Transverse colon (tissue), 4 donors: ENCODE measurements around the gene BEST3.

ENCODE experiments used
- CTCF ChIP-seq, 5 experiments: fragments of 200-600 bp in 3 of 5; fragments of 450-650 bp in 2 of 5; sonication (generic) in 3 of 5; IDR thresholded peaks; 1 replicate in 2 of 5; 2 replicates in 3 of 5; pipeline ENCODE4 v1.5.1; 2016 to 2017; ENCODE audit warnings: antibody characterized with exemption in 5 of 5, inconsistent platforms in 3 of 5, mild to moderate bottlenecking in 2 of 5, moderate library complexity in 1 of 5
- EP300 ChIP-seq: sonication (generic); formaldehyde crosslinking; IDR thresholded peaks from one replicate; pipeline ENCODE4 v1.6.1; 2017; ENCODE audit warnings: antibody characterized with exemption, low read depth
- POLR2A ChIP-seq: fragments of 450-650 bp; IDR thresholded peaks from one replicate; pipeline ENCODE4 v1.6.1; 2016; ENCODE audit warnings: antibody characterized with exemption, mild to moderate bottlenecking, moderate library complexity
- POLR2AphosphoS5 ChIP-seq, 3 donors: sonication (generic); formaldehyde crosslinking; IDR thresholded peaks; one replicate each; pipeline ENCODE4 v1.6.1; 2016; ENCODE audit warnings: antibody characterized with exemption in 3 of 3

- TF ChIP-seq EP300 (no peak), CTCF (IDR thresholded peaks at IDR 0.05) (no peak), POLR2AphosphoS5 (IDR thresholded peaks at IDR 0.05) (no peak), POLR2A (no peak)
Observed at GRCh38 chr12:69651922-69652321, 47.2 kb downstream of the BEST3 start.
